HEK293 (cell line): ENCODE measurements around the gene SUN5.

Experiments used
- CTCF ChIP-seq: fragments of 450-650 bp; formaldehyde crosslinking; IDR thresholded peaks from 2 replicates; pipeline ENCODE4 v1.5.1; 2016; ENCODE audit warnings: missing biosample characterization, missing genetic modification characterization
- PATZ1 ChIP-seq: fragments of 450-650 bp; formaldehyde crosslinking; IDR thresholded peaks from 2 replicates; pipeline ENCODE4 v1.5.1; 2016; ENCODE audit warnings: missing biosample characterization, missing genetic modification characterization
- ZBTB44 ChIP-seq: fragments of 450-650 bp; IDR thresholded peaks from 2 replicates; pipeline ENCODE4 v1.5.1; 2018; ENCODE audit warnings: missing biosample characterization, mild to moderate bottlenecking, missing genetic modification characterization
- ZEB2 ChIP-seq: fragments of 450-650 bp; formaldehyde crosslinking; IDR thresholded peaks from 2 replicates; pipeline ENCODE4 v1.5.1; 2016; ENCODE audit warnings: missing biosample characterization, missing genetic modification characterization
- ZNF121 ChIP-seq: fragments of 450-650 bp; formaldehyde crosslinking; IDR thresholded peaks from 2 replicates; pipeline ENCODE4 v1.5.1; 2016; ENCODE audit warnings: missing biosample characterization, missing genetic modification characterization
- ZNF23 ChIP-seq: fragments of 450-650 bp; formaldehyde crosslinking; IDR thresholded peaks from 2 replicates; pipeline ENCODE4 v1.5.1; 2016; ENCODE audit warnings: missing biosample characterization, missing genetic modification characterization, borderline replicate concordance
- ZNF398 ChIP-seq: fragments of 450-650 bp; formaldehyde crosslinking; IDR thresholded peaks from 2 replicates; pipeline ENCODE4 v1.5.1; 2017; ENCODE audit warnings: missing biosample characterization, missing genetic modification characterization
- ZNF501 ChIP-seq: fragments of 450-650 bp; formaldehyde crosslinking; IDR thresholded peaks from 2 replicates; pipeline ENCODE4 v1.5.1; 2016; ENCODE audit warnings: missing biosample characterization, missing genetic modification characterization
- ZNF707 ChIP-seq: fragments of 450-650 bp; formaldehyde crosslinking; IDR thresholded peaks from 2 replicates; pipeline ENCODE4 v1.5.1; 2016; ENCODE audit warnings: missing biosample characterization, missing genetic modification characterization
- ZNF791 ChIP-seq: fragments of 450-650 bp; formaldehyde crosslinking; IDR thresholded peaks from 2 replicates; pipeline ENCODE4 v1.5.1; 2016; ENCODE audit warnings: missing biosample characterization, missing genetic modification characterization

- no peak for TF ChIP-seq ZEB2 (tag by site-specific recombination)
- no peak for TF ChIP-seq CTCF (tag by site-specific recombination)
- no peak for TF ChIP-seq ZBTB44
- no peak for TF ChIP-seq ZNF398 (tag by site-specific recombination)
- no peak for TF ChIP-seq ZNF791 (tag by site-specific recombination)
- TF ChIP-seq ZNF121 (tag by site-specific recombination), result no peak
- no peak for TF ChIP-seq ZNF707 (tag by site-specific recombination)
- TF ChIP-seq ZNF501 (tag by site-specific recombination), result no peak
- TF ChIP-seq ZNF23, result no peak
- TF ChIP-seq PATZ1 (tag by site-specific recombination), result no peak
These were observed 69.7 kb downstream of the SUN5 start for GRCh38 chr20:32934580-32934979.
